GM12872 (cell line): ENCODE results near the gene LIN7B.

ENCODE experiments used
- TF ChIP-seq, protein P1 (sequence below): IDR thresholded peaks from 3 replicates; pipeline ENCODE4 v1.5.1; 2011; ENCODE audit warnings: low read depth, mild to moderate bottlenecking, low read length, moderate library complexity; ENCODE audit not compliant: insufficient read depth

LIN7B gene

DNA sequence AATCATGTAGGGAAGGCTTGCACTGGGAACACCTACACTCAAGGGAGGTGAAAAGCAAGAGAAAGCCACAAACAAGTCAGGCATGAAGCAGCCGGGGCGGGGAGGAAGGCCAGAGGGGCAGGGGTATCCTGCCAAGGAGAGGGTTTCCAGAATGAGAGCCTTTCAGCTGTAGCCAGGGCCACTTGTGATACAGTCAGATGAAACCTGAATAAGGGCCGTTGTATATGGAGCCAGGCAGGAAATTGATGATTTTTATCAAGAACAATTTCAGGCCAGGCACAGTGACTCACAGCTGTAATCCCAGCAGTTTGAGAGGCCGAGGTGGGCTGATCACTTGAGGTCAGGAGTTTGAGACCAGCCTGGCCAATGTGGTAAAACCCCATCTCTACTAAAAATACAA, 47.8 kb downstream of the LIN7B start:
- TF ChIP-seq, protein P1, sequence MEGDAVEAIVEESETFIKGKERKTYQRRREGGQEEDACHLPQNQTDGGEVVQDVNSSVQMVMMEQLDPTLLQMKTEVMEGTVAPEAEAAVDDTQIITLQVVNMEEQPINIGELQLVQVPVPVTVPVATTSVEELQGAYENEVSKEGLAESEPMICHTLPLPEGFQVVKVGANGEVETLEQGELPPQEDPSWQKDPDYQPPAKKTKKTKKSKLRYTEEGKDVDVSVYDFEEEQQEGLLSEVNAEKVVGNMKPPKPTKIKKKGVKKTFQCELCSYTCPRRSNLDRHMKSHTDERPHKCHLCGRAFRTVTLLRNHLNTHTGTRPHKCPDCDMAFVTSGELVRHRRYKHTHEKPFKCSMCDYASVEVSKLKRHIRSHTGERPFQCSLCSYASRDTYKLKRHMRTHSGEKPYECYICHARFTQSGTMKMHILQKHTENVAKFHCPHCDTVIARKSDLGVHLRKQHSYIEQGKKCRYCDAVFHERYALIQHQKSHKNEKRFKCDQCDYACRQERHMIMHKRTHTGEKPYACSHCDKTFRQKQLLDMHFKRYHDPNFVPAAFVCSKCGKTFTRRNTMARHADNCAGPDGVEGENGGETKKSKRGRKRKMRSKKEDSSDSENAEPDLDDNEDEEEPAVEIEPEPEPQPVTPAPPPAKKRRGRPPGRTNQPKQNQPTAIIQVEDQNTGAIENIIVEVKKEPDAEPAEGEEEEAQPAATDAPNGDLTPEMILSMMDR: no peak

DNA sequence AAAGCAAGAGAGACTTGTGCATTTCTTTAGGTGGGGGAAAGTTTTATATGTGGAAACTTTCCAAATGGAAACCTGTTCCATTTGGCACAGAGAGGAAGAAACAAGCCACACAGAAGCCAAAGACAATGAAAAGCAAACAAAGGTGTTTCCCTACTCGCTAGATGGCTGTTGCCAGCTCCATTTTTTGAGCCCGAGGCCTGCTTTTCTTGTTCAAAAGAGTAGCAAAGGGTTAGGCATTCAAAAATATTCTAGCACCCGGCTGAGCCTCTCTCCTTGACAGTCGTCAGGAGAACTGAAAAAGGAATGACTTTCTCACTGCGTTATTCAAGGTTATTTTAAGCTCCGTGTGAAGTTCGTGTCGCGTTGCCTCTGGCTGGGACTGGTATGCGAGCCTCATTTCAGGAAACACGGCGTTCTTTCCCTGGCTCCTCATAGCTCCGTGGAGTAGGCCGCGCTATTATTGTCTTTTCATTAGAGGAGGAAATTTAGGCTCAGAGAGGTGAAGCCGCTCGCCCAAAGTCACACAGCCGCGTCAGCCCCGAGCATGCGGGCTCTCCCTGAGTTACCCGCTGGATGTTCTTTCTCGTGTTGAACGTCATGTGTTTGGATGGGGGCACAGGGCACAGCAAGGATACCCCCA, 51.1 kb downstream of the LIN7B start:
- TF ChIP-seq, protein P1: no peak

DNA sequence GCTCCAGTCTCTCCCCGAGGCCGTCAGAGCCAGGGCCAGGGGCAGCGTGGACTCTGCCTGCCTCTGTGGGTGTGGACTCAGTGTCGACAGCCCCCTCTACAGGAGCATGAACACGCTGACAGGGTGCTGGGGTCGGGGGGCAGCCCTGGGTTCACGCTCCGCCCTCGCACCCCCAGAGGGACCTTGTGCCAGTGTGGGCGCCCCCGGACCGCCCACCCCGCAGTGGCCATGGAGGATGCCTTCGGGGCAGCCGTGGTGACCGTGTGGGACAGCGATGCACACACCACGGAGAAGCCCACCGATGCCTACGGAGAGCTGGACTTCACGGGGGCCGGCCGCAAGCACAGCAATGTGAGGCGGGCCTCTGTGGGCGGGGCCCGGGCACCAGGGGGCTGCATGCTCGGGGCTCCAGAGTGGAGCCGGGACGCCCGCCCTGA, 51.7 kb downstream of the LIN7B start:
- TF ChIP-seq, protein P1: no peak

DNA sequence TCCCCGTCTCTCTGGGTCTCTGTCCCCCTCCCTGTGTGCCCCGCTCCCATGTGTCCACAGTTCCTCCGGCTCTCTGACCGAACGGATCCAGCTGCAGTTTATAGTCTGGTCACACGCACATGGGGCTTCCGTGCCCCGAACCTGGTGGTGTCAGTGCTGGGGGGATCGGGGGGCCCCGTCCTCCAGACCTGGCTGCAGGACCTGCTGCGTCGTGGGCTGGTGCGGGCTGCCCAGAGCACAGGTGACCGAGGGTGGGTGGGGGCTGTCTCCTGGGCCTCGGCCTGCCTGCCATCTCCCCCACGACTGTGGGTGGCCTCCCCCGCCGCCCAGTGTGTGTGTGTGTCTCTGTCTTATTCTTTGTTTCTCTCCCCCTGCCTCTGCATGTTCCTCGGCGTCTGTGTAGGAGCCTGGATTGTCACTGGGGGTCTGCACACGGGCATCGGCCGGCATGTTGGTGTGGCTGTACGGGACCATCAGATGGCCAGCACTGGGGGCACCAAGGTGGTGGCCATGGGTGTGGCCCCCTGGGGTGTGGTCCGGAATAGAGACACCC, 53.8 kb downstream of the LIN7B start:
- TF ChIP-seq, protein P1: no peak
